Endothelial cell (in vitro differentiated cells): Measurements from ENCODE around the gene ANKRD55. TPM values are rescaled to one million over a fixed set of nuclear protein-coding genes. Genes with fewer than 3 reads are reported as not detected.
A peak's percentile ranks its signal among the peaks of the same experiment; 100 is the strongest.

ENCODE experiments used
- DNase-seq: peaks from one replicate; pipeline ENCODE4 v3.0.0; 2021; ENCODE audit warnings: low spot score
- H3K27ac Mint-ChIP-seq: one replicate; pipeline ENCODE4 v1.8.0; 2021; ENCODE audit warnings: mixed read lengths, inconsistent platforms; ENCODE audit not compliant: unreplicated experiment
- H3K27me3 Mint-ChIP-seq: one replicate; pipeline ENCODE4 v1.8.0; 2021; ENCODE audit warnings: mild to moderate bottlenecking, moderate library complexity, mixed read lengths, inconsistent platforms; ENCODE audit not compliant: unreplicated experiment
- H3K36me3 Mint-ChIP-seq: one replicate; pipeline ENCODE4 v1.8.0; 2021; ENCODE audit warnings: mild to moderate bottlenecking, low read depth, mixed read lengths, inconsistent platforms; ENCODE audit not compliant: unreplicated experiment
- H3K4me1 Mint-ChIP-seq: one replicate; pipeline ENCODE4 v1.8.0; 2021; ENCODE audit warnings: mild to moderate bottlenecking, mixed read lengths, inconsistent platforms; ENCODE audit not compliant: unreplicated experiment
- H3K4me3 Mint-ChIP-seq: one replicate; pipeline ENCODE4 v1.8.0; 2021; ENCODE audit warnings: mild to moderate bottlenecking, mixed read lengths, inconsistent platforms; ENCODE audit not compliant: unreplicated experiment
- H3K9me3 Mint-ChIP-seq: one replicate; pipeline ENCODE4 v1.8.0; 2021; ENCODE audit warnings: mixed read lengths, inconsistent platforms; ENCODE audit not compliant: unreplicated experiment
- CTCF ChIP-seq: fragments of 200-600 bp; sonication (generic); IDR thresholded peaks from one replicate; pipeline ENCODE4 v1.5.0; 2021; ENCODE audit warnings: antibody characterized with exemption; ENCODE audit not compliant: unreplicated experiment
- total RNA-seq: library from RNA; stranded (reverse); fragmentation: NEBNext Ultra II Directional; extraction: Animal tissue kit (Norgen Biotek cat#: 25700); gene quantifications from one replicate; pipeline ENCODE4 v1.2.1, GENCODE V29; 2021; ENCODE audit not compliant: unreplicated experiment

Gene ANKRD55
- total RNA-seq, 1 donor from 2014 or later = not detected

GRCh38 chr5:56255502-56255901, 22.4 kb upstream of the ANKRD55 start:
- Mint-ChIP-seq H3K27me3 (no peaks in the 10 kb centered on the region), H3K27ac (no peak overlapping the region), H3K36me3 (no peaks in the 10 kb centered on the region), H3K4me1 (peaks cover 15% of the 10 kb centered on the region), H3K4me3 (no peak overlapping the region), H3K9me3 (no peaks in the 10 kb centered on the region)
- DNase-seq = no peak
- no peak for TF ChIP-seq CTCF

GRCh38 chr5:56253924-56254323, 20.8 kb upstream of the ANKRD55 start:
- H3K27ac Mint-ChIP-seq = no peak overlapping the region
- no peak for DNase-seq
- H3K4me3 Mint-ChIP-seq = no peak overlapping the region
- H3K9me3 Mint-ChIP-seq = no peaks in the 10 kb centered on the region
- peaks cover 2% of the 10 kb centered on the region for H3K27me3 Mint-ChIP-seq
- peaks cover 15% of the 10 kb centered on the region for H3K4me1 Mint-ChIP-seq
- no peaks in the 10 kb centered on the region for H3K36me3 Mint-ChIP-seq
- no peak for TF ChIP-seq CTCF

GRCh38 chr5:56253126-56253525, 20.0 kb upstream of the ANKRD55 start:
- no peak for DNase-seq
- no peak for TF ChIP-seq CTCF
- Mint-ChIP-seq H3K27ac (no peak overlapping the region), H3K36me3 (no peaks in the 10 kb centered on the region), H3K27me3 (peaks cover 2% of the 10 kb centered on the region), H3K9me3 (no peaks in the 10 kb centered on the region), H3K4me3 (no peak overlapping the region), H3K4me1 (peaks cover 15% of the 10 kb centered on the region)

GRCh38 chr5:56251918-56252553, 18.9 kb upstream of the ANKRD55 start:
- Mint-ChIP-seq H3K27ac (peak overlapping the region; percentile 85), H3K9me3 (no peaks in the 10 kb centered on the region), H3K27me3 (peaks cover 2% of the 10 kb centered on the region), H3K4me3 (no peak overlapping the region), H3K4me1 (peaks cover 15% of the 10 kb centered on the region), H3K36me3 (no peaks in the 10 kb centered on the region)
- DNase-seq = no peak
- no peak for TF ChIP-seq CTCF

GRCh38 chr5:56251440-56251839, 18.3 kb upstream of the ANKRD55 start:
- Mint-ChIP-seq H3K4me3 (no peak overlapping the region), H3K9me3 (no peaks in the 10 kb centered on the region), H3K4me1 (peaks cover 15% of the 10 kb centered on the region), H3K27me3 (peaks cover 2% of the 10 kb centered on the region), H3K36me3 (no peaks in the 10 kb centered on the region), H3K27ac (peak overlapping the region; percentile 85)
- no peak for DNase-seq
- TF ChIP-seq CTCF = no peak
